Mesenchymal stem cell (in vitro differentiated cells and primary cell): ENCODE results near the gene ESRRG.
A peak's percentile ranks its signal among the peaks of the same experiment; 100 is the strongest.

ENCODE experiments used
- DNase-seq: peaks from one replicate; pipeline ENCODE4 v3.0.0-alpha.2; 2013
- H2AFZ ChIP-seq: one replicate; pipeline ENCODE4 v1.6.1; 2013; ENCODE audit warnings: low read depth, mild to moderate bottlenecking, control low read depth, inconsistent platforms, low read length, moderate library complexity
- H2AK5ac ChIP-seq: 2 replicates; pipeline ENCODE4 v1.6.1; 2013; ENCODE audit warnings: low read length, moderate library complexity, mild to moderate bottlenecking, inconsistent platforms; ENCODE audit not compliant: severe bottlenecking
- H2BK120ac ChIP-seq: one replicate; pipeline ENCODE4 v1.6.1; 2013; ENCODE audit warnings: low read depth, mild to moderate bottlenecking, inconsistent platforms, low read length, moderate library complexity
- H2BK12ac ChIP-seq, 2 experiments: one replicate each; pipeline ENCODE4 v1.6.1; 2013; ENCODE audit warnings: inconsistent platforms in 2 of 2, low read length in 2 of 2, mild to moderate bottlenecking in 2 of 2, moderate library complexity in 2 of 2, control low read depth in 1 of 2
- H2BK15ac ChIP-seq: one replicate; pipeline ENCODE4 v1.6.1; 2013; ENCODE audit warnings: mild to moderate bottlenecking, low read depth, inconsistent platforms; ENCODE audit not compliant: poor library complexity, severe bottlenecking
- H2BK5ac ChIP-seq: 2 replicates; pipeline ENCODE4 v1.6.1; 2013; ENCODE audit warnings: low read depth, mild to moderate bottlenecking, low read length, control low read depth, inconsistent platforms; ENCODE audit not compliant: poor library complexity, severe bottlenecking
- H3K14ac ChIP-seq, 2 experiments: one replicate each; pipeline ENCODE4 v1.6.1; 2013; ENCODE audit warnings: inconsistent platforms in 2 of 2, low read length in 2 of 2, control low read depth in 1 of 2, mild to moderate bottlenecking in 1 of 2, moderate library complexity in 1 of 2
- H3K18ac ChIP-seq, 2 experiments: one replicate each; pipeline ENCODE4 v1.6.1; 2013; ENCODE audit warnings: inconsistent platforms in 2 of 2, low read length in 2 of 2, control low read depth in 1 of 2, low read depth in 1 of 2, mild to moderate bottlenecking in 1 of 2
- H3K23ac ChIP-seq, 2 experiments: one replicate each; pipeline ENCODE4 v1.6.1; 2013; ENCODE audit warnings: inconsistent platforms in 2 of 2, low read length in 2 of 2, mild to moderate bottlenecking in 2 of 2, moderate library complexity in 2 of 2, control low read depth in 1 of 2
- H3K27ac ChIP-seq: 2 replicates; pipeline ENCODE4 v1.5.1; 2013; ENCODE audit warnings: mild to moderate bottlenecking, moderate library complexity, low read length, control low read depth, inconsistent platforms; ENCODE audit not compliant: poor library complexity, severe bottlenecking
- H3K27me3 ChIP-seq, 2 experiments: 2 replicates each; pipeline versions ENCODE4 v1.6.1 to v1.7.0; 2013; ENCODE audit warnings: low read length in 2 of 2, mild to moderate bottlenecking in 2 of 2, moderate library complexity in 2 of 2, control low read depth in 1 of 2, inconsistent platforms in 1 of 2; ENCODE audit not compliant: control insufficient read depth in 1 of 2, insufficient read depth in 1 of 2
- H3K36me3 ChIP-seq, 2 experiments: 2 replicates each; pipeline versions ENCODE4 v1.6.1 to v1.7.0; 2013; ENCODE audit warnings: low read length in 2 of 2, control low read depth in 1 of 2, inconsistent platforms in 1 of 2, low read depth in 1 of 2, mild to moderate bottlenecking in 1 of 2; ENCODE audit not compliant: insufficient read depth in 2 of 2, control insufficient read depth in 1 of 2
- H3K4ac ChIP-seq, 2 experiments: one replicate each; pipeline ENCODE4 v1.6.1; 2013; ENCODE audit warnings: inconsistent platforms in 2 of 2, low read length in 2 of 2, mild to moderate bottlenecking in 2 of 2, moderate library complexity in 2 of 2, control low read depth in 1 of 2, low read depth in 1 of 2
- H3K4me1 ChIP-seq: 2 replicates; pipeline ENCODE4 v1.6.1; 2013; ENCODE audit warnings: low read depth, low read length, control low read depth; ENCODE audit not compliant: control insufficient read depth, insufficient read depth
- H3K4me2 ChIP-seq: 2 replicates; pipeline ENCODE4 v1.6.1; 2013; ENCODE audit warnings: low read length, mild to moderate bottlenecking, inconsistent platforms; ENCODE audit not compliant: poor library complexity, severe bottlenecking
- H3K4me3 ChIP-seq, 2 experiments: 2 replicates each; pipeline versions ENCODE4 v1.5.1 to v1.7.0; 2013; ENCODE audit warnings: low read length in 2 of 2, mild to moderate bottlenecking in 2 of 2, control low read depth in 1 of 2, low read depth in 1 of 2; ENCODE audit not compliant: insufficient read depth in 1 of 2
- H3K79me1 ChIP-seq: replicated peaks from 2 replicates; pipeline ENCODE4 v1.6.1; 2013; ENCODE audit warnings: mild to moderate bottlenecking, control low read depth, low read length, inconsistent platforms; ENCODE audit not compliant: poor library complexity, severe bottlenecking
- H3K9ac ChIP-seq: 2 replicates; pipeline ENCODE4 v1.7.0; 2013; ENCODE audit warnings: mild to moderate bottlenecking, low read length, moderate library complexity
- H3K9me3 ChIP-seq: 2 replicates; pipeline ENCODE4 v1.7.0; 2013; ENCODE audit warnings: mild to moderate bottlenecking, low read length; ENCODE audit not compliant: control insufficient read depth
- H4K8ac ChIP-seq: one replicate; pipeline ENCODE4 v1.6.1; 2013; ENCODE audit warnings: inconsistent platforms, mild to moderate bottlenecking, low read length, moderate library complexity
- H4K91ac ChIP-seq: one replicate; pipeline ENCODE4 v1.6.1; 2013; ENCODE audit warnings: mild to moderate bottlenecking, low read length, inconsistent platforms
- WGBS: methylation state at CpG from one replicate; pipeline ENCODE4 v1.1.7; 2013; ENCODE audit warnings: mixed read lengths; 5-methylcytosine and 5-hydroxymethylcytosine counted together

ESRRG gene

DNA sequence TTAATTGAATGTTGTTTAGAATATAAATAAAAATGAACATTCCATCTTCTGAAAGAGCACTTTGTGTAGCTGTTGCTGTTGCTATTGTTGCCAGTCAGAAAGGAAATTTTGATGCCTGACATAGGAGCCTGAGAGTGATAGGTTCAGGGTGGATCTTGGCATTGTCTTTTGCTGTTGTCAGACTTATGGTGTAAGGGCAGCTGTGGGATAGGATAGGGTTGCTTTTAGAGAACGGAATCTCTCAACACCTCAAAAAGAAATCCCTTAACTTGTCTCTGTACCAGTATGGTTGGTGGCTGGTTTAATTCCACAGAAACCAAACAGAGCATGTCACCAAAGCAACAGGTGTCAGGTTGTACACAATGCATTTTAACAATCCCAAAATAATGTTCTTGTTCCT is 62.7 kb downstream of the ESRRG start:
- Histone ChIP-seq H3K36me3 (no peaks in the 10 kb centered on the region), H2BK5ac (no peak overlapping the region), H3K9me3 (no peaks in the 10 kb centered on the region), H3K4ac (no peak overlapping the region), H2BK15ac (no peak overlapping the region), H3K4me2 (no peak overlapping the region), H3K18ac (no peak overlapping the region), H3K27me3 (no peaks in the 10 kb centered on the region), H3K9ac (no peak overlapping the region), H3K14ac (no peak overlapping the region), H2BK12ac (no peak overlapping the region), H3K23ac (no peak overlapping the region), H2BK120ac (no peak overlapping the region), H2AK5ac (no peak overlapping the region), H2AFZ (no peak overlapping the region), H4K91ac (no peak overlapping the region), H3K79me1 (no peaks in the 10 kb centered on the region), H4K8ac (no peak overlapping the region), H3K4me1 (no peaks in the 10 kb centered on the region), H3K27ac (no peak overlapping the region), H3K4me3 (no peak overlapping the region)
- no CpG with 5 or more reads among the region's 1 CpG for WGBS
- DNase-seq: no peak

GRCh38 chr1:216653001-216653400 is 70.2 kb downstream of the ESRRG start:
- H2AFZ ChIP-seq: no peak overlapping the region
- no peaks in the 10 kb centered on the region for H3K36me3 ChIP-seq
- H2BK12ac ChIP-seq: no peak overlapping the region
- no peaks in the 10 kb centered on the region for H3K79me1 ChIP-seq
- DNase-seq: no peak
- no peak overlapping the region for H4K8ac ChIP-seq
- no peaks in the 10 kb centered on the region for H3K9me3 ChIP-seq
- no peak overlapping the region for H3K27ac ChIP-seq
- WGBS: over 99% methylated on average over 3 of the region's 4 CpGs
- H2BK15ac ChIP-seq: no peak overlapping the region
- no peak overlapping the region for H3K18ac ChIP-seq
- no peak overlapping the region for H3K14ac ChIP-seq
- H3K23ac ChIP-seq: no peak overlapping the region
- H2BK5ac ChIP-seq: no peak overlapping the region
- H3K9ac ChIP-seq: no peak overlapping the region
- H3K4me3 ChIP-seq: no peak overlapping the region
- no peaks in the 10 kb centered on the region for H3K4me1 ChIP-seq
- no peak overlapping the region for H2BK120ac ChIP-seq
- no peak overlapping the region for H3K4ac ChIP-seq
- H2AK5ac ChIP-seq: no peak overlapping the region
- no peak overlapping the region for H4K91ac ChIP-seq
- no peak overlapping the region for H3K4me2 ChIP-seq
- H3K27me3 ChIP-seq: no peaks in the 10 kb centered on the region

DNA sequence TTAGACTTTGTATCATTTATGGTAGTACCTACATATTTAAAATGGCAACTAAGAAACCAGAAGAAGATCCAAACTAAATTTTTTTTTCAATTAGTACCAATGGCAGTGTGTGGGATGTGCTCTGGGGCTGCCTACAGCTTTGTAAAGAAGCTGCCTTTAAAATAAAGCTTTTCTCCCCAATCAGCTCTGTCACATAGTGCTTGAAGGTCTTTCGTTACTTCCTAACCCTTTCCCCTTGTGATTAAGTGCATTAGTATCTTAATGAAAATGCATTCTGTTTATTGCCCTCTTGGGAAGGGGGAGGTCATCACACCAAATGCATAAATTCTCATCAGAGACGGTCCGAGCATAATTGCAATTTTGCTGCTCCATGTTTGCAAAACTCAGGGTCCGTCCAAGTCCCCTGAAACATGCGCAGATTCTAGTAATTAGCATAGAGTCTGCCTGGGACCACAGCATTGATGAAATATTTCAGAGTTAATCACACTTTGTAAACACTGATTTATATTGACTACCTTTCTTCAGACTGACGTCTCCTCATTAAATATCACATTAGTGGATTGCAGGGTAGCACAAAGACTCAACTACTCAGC is 71.3 kb downstream of the ESRRG start:
- 92% methylated on average over 5 of the region's 6 CpGs for WGBS
- Histone ChIP-seq H3K36me3 (no peaks in the 10 kb centered on the region), H3K9ac (no peak overlapping the region)

GRCh38 chr1:216643176-216643575 is 80.1 kb downstream of the ESRRG start:
- Histone ChIP-seq H3K14ac (no peak overlapping the region), H3K27me3 (no peaks in the 10 kb centered on the region), H3K4me3 (no peak overlapping the region), H3K9me3 (no peaks in the 10 kb centered on the region), H3K23ac (no peak overlapping the region), H4K91ac (no peak overlapping the region), H4K8ac (no peak overlapping the region), H3K4me1 (no peaks in the 10 kb centered on the region), H2BK15ac (no peak overlapping the region), H3K4ac (no peak overlapping the region), H3K9ac (no peak overlapping the region), H2AK5ac (no peak overlapping the region), H2BK120ac (no peak overlapping the region), H3K27ac (no peak overlapping the region), H3K79me1 (no peaks in the 10 kb centered on the region), H2BK12ac (no peak overlapping the region), H3K4me2 (no peak overlapping the region), H3K18ac (no peak overlapping the region), H2BK5ac (no peak overlapping the region), H3K36me3 (no peaks in the 10 kb centered on the region), H2AFZ (no peak overlapping the region)
- DNase-seq: peak; percentile 8
- WGBS: 86% methylated on average over 1 of the region's 1 CpG

More for the DNA sequence above, 71.3 kb downstream of the ESRRG start:
- Histone ChIP-seq H2AFZ (no peak overlapping the region), H3K18ac (no peak overlapping the region), H2BK12ac (no peak overlapping the region), H2BK5ac (no peak overlapping the region), H2BK120ac (no peak overlapping the region), H3K79me1 (no peaks in the 10 kb centered on the region), H2BK15ac (no peak overlapping the region), H3K4me2 (no peak overlapping the region), H3K23ac (no peak overlapping the region), H3K14ac (no peak overlapping the region), H3K27me3 (no peaks in the 10 kb centered on the region), H3K9me3 (no peaks in the 10 kb centered on the region), H3K4me1 (no peaks in the 10 kb centered on the region), H4K8ac (no peak overlapping the region), H2AK5ac (no peak overlapping the region), H3K27ac (no peak overlapping the region), H3K4me3 (no peak overlapping the region), H4K91ac (no peak overlapping the region), H3K4ac (no peak overlapping the region)
- DNase-seq: no peak
